Thyroid gland (tissue), 4 donors: ENCODE data around the gene PLSCR4. TPM values are rescaled to one million over a fixed set of nuclear protein-coding genes. Genes with fewer than 3 reads are reported as not detected.

Source experiments
- DNase-seq, 2 donors: peaks; one replicate each; pipeline ENCODE4 v3.0.0-alpha.2; 2019
- H3K27ac ChIP-seq, 3 donors: fragments of 200-600 bp; sonication (generic); 1 replicate in 2 of 3; 2 replicates in 1 of 3; pipeline ENCODE4 v1.5.1; 2016 to 2019; ENCODE audit warnings: mild to moderate bottlenecking in 1 of 3, moderate library complexity in 1 of 3
- H3K27me3 ChIP-seq: fragments of 200-600 bp; sonication (generic); one replicate; pipeline ENCODE4 v1.5.1; 2019
- H3K36me3 ChIP-seq, 2 donors: fragments of 200-600 bp; sonication (generic); one replicate each; pipeline ENCODE4 v1.5.1; 2016 to 2019
- H3K4me1 ChIP-seq, 2 donors: fragments of 200-600 bp; sonication (generic); one replicate each; pipeline ENCODE4 v1.5.1; 2017 to 2019
- H3K4me3 ChIP-seq, 3 donors: fragments of 200-600 bp; sonication (generic); replicated peaks in 1 of 3; 1 replicate in 2 of 3; 2 replicates in 1 of 3; pipeline ENCODE4 v1.5.1; 2016; ENCODE audit warnings: mild to moderate bottlenecking in 1 of 3
- H3K9me3 ChIP-seq: fragments of 200-600 bp; sonication (generic); one replicate; pipeline ENCODE4 v1.5.1; 2017
- POLR2A ChIP-seq, 2 donors: fragments of 450-650 bp; IDR thresholded peaks; one replicate each; pipeline ENCODE4 v1.6.1; 2017; ENCODE audit warnings: antibody characterized with exemption in 2 of 2, mild to moderate bottlenecking in 2 of 2, moderate library complexity in 1 of 2
- WGBS, 2 donors: methylation state at CpG; one replicate each; pipeline ENCODE4 v1.1.5; 2017; 5-methylcytosine and 5-hydroxymethylcytosine counted together
- intact Hi-C: fragments of 100-400 bp; cut with DNase I; formaldehyde crosslinking; loops from one replicate; pipeline ENCODE4 v1.15.1; 2023
- total RNA-seq, 4 donors: library from RNA; depleted of rRNA; stranded (reverse); fragments of >200 nt; gene quantifications; one replicate each; pipeline ENCODE4 v1.2.3, GENCODE V29; 2016
- TF ChIP-seq, protein P1 (sequence below), 6 experiments: fragments of 200-600 bp in 3 of 6; fragments of 450-650 bp in 3 of 6; sonication (generic) in 3 of 6; IDR thresholded peaks; one replicate each; pipeline ENCODE4 v1.5.1; 2016 to 2019; ENCODE audit warnings: antibody characterized with exemption in 6 of 6, mild to moderate bottlenecking in 2 of 6, inconsistent platforms in 1 of 6, moderate library complexity in 1 of 6

Gene PLSCR4
- total RNA-seq, 4 donors from 2014 or later = 61.6 to 110 (median 78.4) TPM

DNA sequence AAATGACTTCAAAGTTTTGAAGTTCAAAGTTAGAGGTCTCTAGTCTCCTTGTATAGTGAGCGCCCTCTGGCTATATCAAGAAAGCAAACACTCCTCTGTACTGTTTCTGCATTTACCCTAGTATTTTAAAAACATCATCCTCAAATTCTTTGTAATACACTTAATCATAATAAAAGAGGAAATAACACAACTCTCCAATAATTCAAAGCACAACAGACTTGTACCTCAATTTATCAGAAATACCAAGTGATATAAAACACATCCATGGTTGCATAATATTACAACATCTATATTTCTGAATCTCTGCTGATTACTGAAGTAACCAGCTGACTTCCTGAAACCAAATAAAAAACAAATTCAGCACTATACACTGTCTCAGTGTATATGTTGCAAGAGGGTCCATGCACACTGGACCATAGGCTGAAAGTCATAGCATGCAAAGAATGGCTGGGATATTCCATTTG, 102.4 kb downstream of the PLSCR4 start:
- 84 to 88% methylated on average over 1 of the region's 1 CpG for WGBS, 2 donors
- DNase-seq = no peak
- Histone ChIP-seq H3K4me3 (no peak overlapping the region), H3K27ac (peak overlapping the region in 1 of 3 donors; percentile 1), H3K4me1 (peaks cover 34 to 61% of the 10 kb centered on the region in 2 donors), H3K27me3 (no peaks in the 10 kb centered on the region), H3K9me3 (no peaks in the 10 kb centered on the region), H3K36me3 (no peaks in the 10 kb centered on the region)
- intact Hi-C loops = no loop called here
- no peak for TF ChIP-seq POLR2A (IDR thresholded peaks at IDR 0.05)
- TF ChIP-seq, protein P1, sequence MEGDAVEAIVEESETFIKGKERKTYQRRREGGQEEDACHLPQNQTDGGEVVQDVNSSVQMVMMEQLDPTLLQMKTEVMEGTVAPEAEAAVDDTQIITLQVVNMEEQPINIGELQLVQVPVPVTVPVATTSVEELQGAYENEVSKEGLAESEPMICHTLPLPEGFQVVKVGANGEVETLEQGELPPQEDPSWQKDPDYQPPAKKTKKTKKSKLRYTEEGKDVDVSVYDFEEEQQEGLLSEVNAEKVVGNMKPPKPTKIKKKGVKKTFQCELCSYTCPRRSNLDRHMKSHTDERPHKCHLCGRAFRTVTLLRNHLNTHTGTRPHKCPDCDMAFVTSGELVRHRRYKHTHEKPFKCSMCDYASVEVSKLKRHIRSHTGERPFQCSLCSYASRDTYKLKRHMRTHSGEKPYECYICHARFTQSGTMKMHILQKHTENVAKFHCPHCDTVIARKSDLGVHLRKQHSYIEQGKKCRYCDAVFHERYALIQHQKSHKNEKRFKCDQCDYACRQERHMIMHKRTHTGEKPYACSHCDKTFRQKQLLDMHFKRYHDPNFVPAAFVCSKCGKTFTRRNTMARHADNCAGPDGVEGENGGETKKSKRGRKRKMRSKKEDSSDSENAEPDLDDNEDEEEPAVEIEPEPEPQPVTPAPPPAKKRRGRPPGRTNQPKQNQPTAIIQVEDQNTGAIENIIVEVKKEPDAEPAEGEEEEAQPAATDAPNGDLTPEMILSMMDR (IDR thresholded peaks at IDR 0.05) = peak in 2 of 6 experiments; percentile 25 to 30

- DNase-seq = no peak
- no peak overlapping the region for H3K27ac ChIP-seq
- intact Hi-C loops = no loop called here
- no peak overlapping the region for H3K4me3 ChIP-seq
- H3K9me3 ChIP-seq = no peaks in the 10 kb centered on the region
- no peaks in the 10 kb centered on the region for H3K27me3 ChIP-seq
- H3K36me3 ChIP-seq = no peaks in the 10 kb centered on the region
- WGBS, 2 donors = 99% methylated on average over 1 of the region's 1 CpG
- peaks cover 44 to 51% of the 10 kb centered on the region in 2 donors for H3K4me1 ChIP-seq
- TF ChIP-seq, protein P1 (IDR thresholded peaks at IDR 0.05) = no peak
- TF ChIP-seq POLR2A (IDR thresholded peaks at IDR 0.05) = no peak
Observed at GRCh38 chr3:146145642-146146041, 105.3 kb downstream of the PLSCR4 start.

- Histone ChIP-seq H3K27me3 (no peaks in the 10 kb centered on the region), H3K27ac (peak overlapping the region; percentile 56 to 66 (median 64)), H3K4me1 (peaks cover 44 to 51% of the 10 kb centered on the region in 2 donors), H3K4me3 (no peak overlapping the region), H3K9me3 (no peaks in the 10 kb centered on the region), H3K36me3 (no peaks in the 10 kb centered on the region)
- 16 to 40% methylated on average over 3 of the region's 3 CpGs for WGBS, 2 donors
- intact Hi-C loops = no loop called here
- DNase-seq = peak in 1 of 2 donors; percentile 36
- no peak for TF ChIP-seq POLR2A (IDR thresholded peaks at IDR 0.05)
- TF ChIP-seq, protein P1 (IDR thresholded peaks at IDR 0.05) = no peak
Observed at GRCh38 chr3:146142757-146143156, 108.1 kb downstream of the PLSCR4 start.

Other genes starting within 250 kb of the PLSCR4 start
- gene PLOD2, start 89.9 kb downstream of the PLSCR4 start, total RNA-seq = 100 to 1,000 TPM; 110 to 171 (median 156) TPM
- not detected for gene PLSCR2, start 218.5 kb upstream of the PLSCR4 start, total RNA-seq